Suprapubic skin (tissue), 4 donors: ENCODE measurements around the gene RASAL1. TPM values are rescaled to one million over a fixed set of nuclear protein-coding genes. Genes with fewer than 3 reads are reported as not detected.

Source experiments
- DNase-seq, 2 donors: peaks; one replicate each; pipeline ENCODE4 v3.0.0-alpha.2; 2019; ENCODE audit warnings: low spot score in 2 of 2
- H3K27ac ChIP-seq: fragments of 200-600 bp; sonication (generic); one replicate; pipeline ENCODE4 v1.5.1; 2019
- H3K27me3 ChIP-seq: fragments of 200-600 bp; sonication (generic); one replicate; pipeline ENCODE4 v1.5.1; 2019
- H3K36me3 ChIP-seq: fragments of 200-600 bp; sonication (generic); one replicate; pipeline ENCODE4 v1.5.1; 2019
- H3K4me1 ChIP-seq: fragments of 200-600 bp; sonication (generic); one replicate; pipeline ENCODE4 v1.5.1; 2019
- H3K4me3 ChIP-seq: fragments of 200-600 bp; sonication (generic); one replicate; pipeline ENCODE4 v1.5.1; 2019; ENCODE audit warnings: mild to moderate bottlenecking
- H3K9me3 ChIP-seq: fragments of 200-600 bp; sonication (generic); one replicate; pipeline ENCODE4 v1.5.1; 2019
- EP300 ChIP-seq: sonication (generic); formaldehyde crosslinking; IDR thresholded peaks from one replicate; pipeline ENCODE4 v1.6.1; 2017; ENCODE audit warnings: antibody characterized with exemption
- POLR2A ChIP-seq, 2 donors: fragments of 450-650 bp; IDR thresholded peaks; one replicate each; pipeline ENCODE4 v1.6.1; 2017; ENCODE audit warnings: antibody characterized with exemption in 2 of 2, mild to moderate bottlenecking in 2 of 2, moderate library complexity in 2 of 2
- POLR2AphosphoS5 ChIP-seq, 3 donors: sonication (generic); formaldehyde crosslinking; IDR thresholded peaks; one replicate each; pipeline ENCODE4 v1.6.1; 2017; ENCODE audit warnings: antibody characterized with exemption in 3 of 3
- WGBS: methylation state at CpG from one replicate; pipeline ENCODE4 v1.1.5; 2018; 5-methylcytosine and 5-hydroxymethylcytosine counted together
- total RNA-seq, 4 donors: library from RNA; depleted of rRNA; stranded (reverse); fragments of >200 nt; gene quantifications; one replicate each; pipeline ENCODE4 v1.1.0, GENCODE V29; 2016
- TF ChIP-seq, protein P1 (sequence below), 2 donors: fragments of 200-600 bp in 1 of 2; fragments of 450-650 bp in 1 of 2; sonication (generic) in 1 of 2; IDR thresholded peaks; one replicate each; pipeline ENCODE4 v1.5.1; 2016 to 2019; ENCODE audit warnings: antibody characterized with exemption in 2 of 2, mild to moderate bottlenecking in 1 of 2, moderate library complexity in 1 of 2

RASAL1 gene
- total RNA-seq, 4 donors from 2014 or later = 19.8 to 39.0 (median 32.5) TPM

DNA sequence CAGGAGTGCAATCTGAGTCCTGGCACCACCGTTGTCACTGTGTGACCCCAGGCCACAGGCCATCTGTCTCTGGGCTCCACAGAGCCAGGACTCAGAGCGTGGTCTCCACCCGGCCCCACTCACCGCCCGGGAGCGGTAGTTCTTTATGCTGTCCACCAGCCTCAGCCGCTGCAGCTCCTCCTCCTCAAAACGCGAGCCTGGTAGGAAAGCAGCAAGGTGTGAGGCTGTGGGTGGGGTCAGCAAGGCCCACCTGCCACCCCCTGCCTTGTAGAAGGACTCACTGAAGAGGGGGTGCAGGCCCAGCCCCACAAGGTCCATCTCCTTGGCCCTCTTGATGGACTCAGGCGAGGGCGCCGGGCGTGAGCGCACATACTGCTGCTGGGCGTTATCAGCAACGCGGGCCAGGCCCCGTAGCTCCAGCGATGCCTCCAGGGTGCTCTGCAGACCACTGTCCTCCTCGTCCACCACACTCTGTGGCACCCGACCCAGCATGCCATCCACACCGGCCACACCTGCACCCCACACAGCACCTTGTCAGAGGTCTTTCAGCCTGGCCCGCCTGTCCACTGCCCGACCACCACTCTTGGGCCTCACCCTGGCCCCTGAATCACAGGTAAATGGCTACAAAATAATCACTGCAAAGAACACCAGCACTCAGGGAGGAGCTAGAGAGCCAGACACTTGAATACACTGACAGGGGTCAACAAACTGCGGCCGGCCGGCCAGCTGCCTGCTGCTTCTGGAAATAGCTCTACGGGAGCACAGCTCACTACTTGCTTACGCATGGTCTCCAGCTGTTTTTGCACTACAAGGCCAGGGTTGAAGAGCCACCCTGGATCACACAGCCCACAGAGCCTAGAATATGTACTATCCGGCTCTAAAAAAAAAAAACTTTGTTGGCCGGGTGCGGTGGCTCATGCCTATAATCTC is 30.2 kb upstream of the RASAL1 start:
- no peak overlapping the region for H3K27ac ChIP-seq
- no peaks in the 10 kb centered on the region for H3K9me3 ChIP-seq
- no peak for DNase-seq
- no peak overlapping the region for H3K4me3 ChIP-seq
- no peak for TF ChIP-seq EP300
- TF ChIP-seq POLR2AphosphoS5 (IDR thresholded peaks at IDR 0.05) = no peak
- TF ChIP-seq POLR2A (IDR thresholded peaks at IDR 0.05) = no peak
- TF ChIP-seq, protein P1, sequence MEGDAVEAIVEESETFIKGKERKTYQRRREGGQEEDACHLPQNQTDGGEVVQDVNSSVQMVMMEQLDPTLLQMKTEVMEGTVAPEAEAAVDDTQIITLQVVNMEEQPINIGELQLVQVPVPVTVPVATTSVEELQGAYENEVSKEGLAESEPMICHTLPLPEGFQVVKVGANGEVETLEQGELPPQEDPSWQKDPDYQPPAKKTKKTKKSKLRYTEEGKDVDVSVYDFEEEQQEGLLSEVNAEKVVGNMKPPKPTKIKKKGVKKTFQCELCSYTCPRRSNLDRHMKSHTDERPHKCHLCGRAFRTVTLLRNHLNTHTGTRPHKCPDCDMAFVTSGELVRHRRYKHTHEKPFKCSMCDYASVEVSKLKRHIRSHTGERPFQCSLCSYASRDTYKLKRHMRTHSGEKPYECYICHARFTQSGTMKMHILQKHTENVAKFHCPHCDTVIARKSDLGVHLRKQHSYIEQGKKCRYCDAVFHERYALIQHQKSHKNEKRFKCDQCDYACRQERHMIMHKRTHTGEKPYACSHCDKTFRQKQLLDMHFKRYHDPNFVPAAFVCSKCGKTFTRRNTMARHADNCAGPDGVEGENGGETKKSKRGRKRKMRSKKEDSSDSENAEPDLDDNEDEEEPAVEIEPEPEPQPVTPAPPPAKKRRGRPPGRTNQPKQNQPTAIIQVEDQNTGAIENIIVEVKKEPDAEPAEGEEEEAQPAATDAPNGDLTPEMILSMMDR (IDR thresholded peaks at IDR 0.05) = no peak
- H3K4me1 ChIP-seq = no peaks in the 10 kb centered on the region
- H3K36me3 ChIP-seq = peaks cover 100% of the 10 kb centered on the region
- 95% methylated on average over 32 of the region's 32 CpGs for WGBS
- H3K27me3 ChIP-seq = no peaks in the 10 kb centered on the region

DNA sequence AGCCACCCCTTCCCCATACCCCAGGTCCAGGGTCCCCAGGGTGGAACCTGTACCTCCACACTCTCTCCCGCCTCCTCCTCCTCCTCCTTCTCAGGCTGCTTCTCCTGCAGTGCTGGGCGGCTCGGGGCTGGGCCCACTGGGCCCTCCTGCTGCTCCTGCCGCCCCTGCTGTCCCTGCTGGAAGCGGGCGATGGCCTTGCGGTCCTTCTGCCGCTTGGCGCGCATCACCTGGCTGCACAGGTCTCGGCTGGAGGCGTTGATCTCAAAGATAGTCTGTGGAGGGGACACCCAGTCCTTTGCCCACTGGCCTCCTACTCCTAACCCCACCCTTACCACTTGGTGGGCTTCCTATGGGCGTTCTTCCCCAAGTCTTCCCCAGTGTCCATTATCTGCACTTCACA is 28.5 kb upstream of the RASAL1 start:
- no peak for DNase-seq
- 95% methylated on average over 13 of the region's 13 CpGs for WGBS
- no peak overlapping the region for H3K4me3 ChIP-seq
- no peaks in the 10 kb centered on the region for H3K4me1 ChIP-seq
- no peaks in the 10 kb centered on the region for H3K9me3 ChIP-seq
- H3K27me3 ChIP-seq = no peaks in the 10 kb centered on the region
- H3K27ac ChIP-seq = no peak overlapping the region
- H3K36me3 ChIP-seq = peaks cover 100% of the 10 kb centered on the region
- TF ChIP-seq EP300 = no peak
- TF ChIP-seq POLR2A (IDR thresholded peaks at IDR 0.05) = no peak
- TF ChIP-seq POLR2AphosphoS5 (IDR thresholded peaks at IDR 0.05) = no peak
- TF ChIP-seq, protein P1 (IDR thresholded peaks at IDR 0.05) = no peak

DNA sequence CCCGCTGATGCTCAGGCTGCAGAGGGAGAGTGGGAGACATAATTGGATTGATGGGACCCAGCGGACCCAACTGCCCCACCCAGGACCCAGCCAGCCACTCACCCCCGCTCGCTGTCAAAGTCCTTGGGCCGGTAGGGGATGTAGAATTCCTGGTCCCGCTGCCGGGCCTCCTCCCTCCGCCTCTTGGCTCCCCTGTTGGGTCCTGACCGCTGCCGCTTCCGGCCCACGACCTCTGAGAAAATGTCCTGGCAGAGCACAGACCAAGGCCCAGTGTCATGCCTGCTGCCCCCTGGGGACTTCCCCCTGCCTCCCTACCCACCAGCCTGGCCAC is 27.4 kb upstream of the RASAL1 start:
- H3K27ac ChIP-seq = no peak overlapping the region
- H3K4me3 ChIP-seq = no peak overlapping the region
- no peak for DNase-seq
- H3K27me3 ChIP-seq = no peaks in the 10 kb centered on the region
- WGBS = 95% methylated on average over 4 of the region's 12 CpGs
- TF ChIP-seq POLR2AphosphoS5 (IDR thresholded peaks at IDR 0.05) = no peak
- TF ChIP-seq, protein P1 (IDR thresholded peaks at IDR 0.05) = no peak
- no peak for TF ChIP-seq POLR2A (IDR thresholded peaks at IDR 0.05)
- TF ChIP-seq EP300 = no peak
- no peaks in the 10 kb centered on the region for H3K9me3 ChIP-seq
- no peaks in the 10 kb centered on the region for H3K4me1 ChIP-seq
- H3K36me3 ChIP-seq = peaks cover 100% of the 10 kb centered on the region

DNA sequence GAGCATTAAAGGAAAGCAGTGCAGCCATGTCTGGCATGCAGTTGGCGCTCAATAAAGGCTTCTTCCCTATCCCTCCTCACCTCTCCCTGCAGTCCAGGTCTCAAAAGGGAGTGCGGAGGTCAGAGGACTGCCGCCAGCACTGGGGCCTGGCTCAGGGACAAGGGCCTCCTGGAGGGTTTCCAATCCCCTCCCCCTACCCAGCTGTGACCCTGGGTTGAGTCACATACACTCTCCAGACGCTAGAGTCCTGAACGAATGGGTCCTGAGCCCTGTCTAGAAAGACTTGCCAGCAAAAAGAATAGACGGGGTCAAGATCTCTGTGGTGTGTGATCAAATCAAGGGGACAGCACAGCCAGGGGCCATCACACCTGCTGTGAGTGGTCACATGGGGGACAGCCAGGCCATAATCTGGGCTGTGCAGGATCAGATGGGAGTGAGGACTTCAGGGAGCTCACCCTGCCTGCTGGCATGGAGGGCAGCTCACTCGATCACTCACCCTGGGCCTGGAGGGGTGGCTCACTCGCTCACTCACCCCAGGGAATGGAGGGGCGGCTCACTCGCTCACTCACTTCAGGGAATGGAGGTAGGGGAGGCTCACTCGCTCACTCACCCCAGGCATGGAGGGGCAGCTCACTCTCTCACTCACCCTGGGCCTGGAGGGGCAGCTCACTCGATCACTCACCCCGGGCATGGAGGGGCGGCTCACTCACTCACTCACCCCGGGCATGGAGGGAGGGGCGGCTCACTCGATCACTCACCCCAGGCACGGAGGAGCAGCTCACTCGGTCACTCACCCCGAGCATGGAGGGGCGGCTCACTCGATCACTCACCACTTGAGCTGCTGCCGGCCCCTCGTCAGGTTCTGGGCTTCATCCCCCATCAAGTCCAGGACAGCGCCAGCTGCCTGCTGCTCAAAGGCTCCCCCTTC is 26.8 kb upstream of the RASAL1 start:
- Histone ChIP-seq H3K36me3 (peaks cover 100% of the 10 kb centered on the region), H3K4me3 (no peak overlapping the region), H3K4me1 (no peaks in the 10 kb centered on the region), H3K27ac (no peak overlapping the region), H3K27me3 (no peaks in the 10 kb centered on the region), H3K9me3 (no peaks in the 10 kb centered on the region)
- no peak for DNase-seq
- 89% methylated on average over 13 of the region's 25 CpGs for WGBS
- TF ChIP-seq EP300 = no peak
- TF ChIP-seq, protein P1 (IDR thresholded peaks at IDR 0.05) = no peak
- no peak for TF ChIP-seq POLR2AphosphoS5 (IDR thresholded peaks at IDR 0.05)
- no peak for TF ChIP-seq POLR2A (IDR thresholded peaks at IDR 0.05)
